Stimulated activated naive B cell treated with anti-CD40 and anti-IgM and Interleukin-4, amounts not matched to agents 10 μg/mL and 1 μg/mL and 100 μg/mL, for 72 hours (primary cell): ENCODE data around the gene ERI2.

Experiments
- ATAC-seq, 2 donors: fragments of 150-1000 bp; cut with Tn5 transposase; replicated peaks; 2 replicates each; pipeline ENCODE4 v1.10.0; 2021; ENCODE audit warnings: moderate library complexity in 1 of 2
- DNase-seq: peaks from one replicate; pipeline ENCODE4 v3.0.0; 2021
- H3K27ac Mint-ChIP-seq: one replicate; pipeline ENCODE4 v1.8.0; 2022; ENCODE audit warnings: mild to moderate bottlenecking, mixed read lengths
- H3K27me3 Mint-ChIP-seq, 2 donors: one replicate each; pipeline ENCODE4 v1.8.0; 2022; ENCODE audit warnings: mixed read lengths in 2 of 2
- H3K36me3 Mint-ChIP-seq, 2 donors: one replicate each; pipeline ENCODE4 v1.8.0; 2022; ENCODE audit warnings: mixed read lengths in 2 of 2, mild to moderate bottlenecking in 1 of 2
- H3K4me1 Mint-ChIP-seq, 2 donors: one replicate each; pipeline ENCODE4 v1.8.0; 2022; ENCODE audit warnings: mixed read lengths in 2 of 2, mild to moderate bottlenecking in 1 of 2
- H3K4me3 Mint-ChIP-seq, 2 donors: one replicate each; pipeline ENCODE4 v1.8.0; 2022; ENCODE audit warnings: mild to moderate bottlenecking in 2 of 2, mixed read lengths in 2 of 2, moderate library complexity in 1 of 2
- H3K9me3 Mint-ChIP-seq, 2 donors: one replicate each; pipeline ENCODE4 v1.8.0; 2022; ENCODE audit warnings: mixed read lengths in 2 of 2, mild to moderate bottlenecking in 1 of 2

Gene ERI2

DNA sequence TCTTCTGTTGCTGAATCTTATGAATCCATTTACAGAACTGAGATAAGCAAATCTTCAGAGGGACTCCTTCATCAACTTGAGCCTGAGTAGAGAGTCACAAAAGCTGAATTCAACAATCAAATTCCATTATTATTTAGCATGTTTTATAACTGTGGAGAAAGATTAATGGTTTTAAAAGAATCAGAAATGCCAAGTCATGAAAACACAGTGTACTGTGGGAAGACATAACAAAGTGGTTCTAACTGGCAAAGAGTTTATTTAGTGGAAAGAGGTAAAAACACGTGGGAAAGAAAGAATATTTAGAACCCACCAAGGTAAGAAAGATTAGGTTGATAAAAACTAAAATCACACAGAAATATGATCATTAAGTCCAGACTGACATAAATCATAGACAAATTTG lies 5.0 kb downstream of the ERI2 start:
- H3K4me3 Mint-ChIP-seq = no peak overlapping the region
- DNase-seq = no peak
- H3K27me3 Mint-ChIP-seq = no peaks in the 10 kb centered on the region
- H3K36me3 Mint-ChIP-seq = peaks cover 2 to 3% of the 10 kb centered on the region in 2 donors
- H3K9me3 Mint-ChIP-seq = no peaks in the 10 kb centered on the region
- H3K27ac Mint-ChIP-seq = no peak overlapping the region
- ATAC-seq = no peak
- H3K4me1 Mint-ChIP-seq = peaks cover 3 to 8% of the 10 kb centered on the region in 2 donors

DNA sequence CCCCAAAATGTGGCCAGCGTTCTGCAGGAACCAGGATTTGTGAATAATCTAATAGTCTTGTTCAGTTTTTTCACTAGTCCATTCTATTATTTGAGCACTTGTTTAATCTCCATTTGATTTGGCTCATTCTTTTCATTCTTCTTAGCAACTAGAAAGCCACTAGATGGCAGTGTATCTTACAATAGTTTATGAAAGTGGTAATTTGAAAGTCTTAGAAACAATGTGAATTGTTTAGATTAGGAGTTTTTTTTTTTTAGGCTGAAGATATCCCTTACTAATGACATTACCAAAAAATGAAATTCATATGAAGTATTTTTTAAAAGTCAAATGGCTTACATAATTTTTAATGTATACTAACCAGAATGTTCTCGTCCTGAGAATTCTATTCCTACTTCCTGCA lies 6.7 kb downstream of the ERI2 start:
- Mint-ChIP-seq H3K4me1 (no peaks in the 10 kb centered on the region), H3K27ac (no peak overlapping the region), H3K4me3 (no peak overlapping the region), H3K36me3 (peaks cover 2 to 3% of the 10 kb centered on the region in 2 donors), H3K9me3 (no peaks in the 10 kb centered on the region), H3K27me3 (no peaks in the 10 kb centered on the region)
- ATAC-seq (no peak), DNase-seq (no peak)

DNA sequence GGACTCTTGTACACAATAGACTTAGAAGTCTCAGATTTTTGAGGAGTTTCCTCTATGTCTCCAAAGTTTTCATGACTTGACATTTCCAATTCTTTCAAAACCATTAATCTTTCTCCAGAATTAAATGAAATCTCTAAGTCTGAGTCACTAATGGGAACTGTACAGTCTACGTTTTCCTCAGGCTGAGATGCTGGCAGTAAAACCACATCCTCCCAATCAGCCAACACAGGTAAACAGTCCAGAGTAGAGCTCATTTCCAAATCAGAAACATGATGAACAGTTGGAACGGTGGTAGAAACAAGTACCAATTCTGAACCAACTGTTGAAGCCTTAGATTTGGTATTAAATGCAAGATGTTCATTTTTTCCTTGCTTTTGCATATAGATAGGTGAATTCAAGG lies 7.9 kb downstream of the ERI2 start:
- DNase-seq (no peak), ATAC-seq (no peak)
- H3K9me3 Mint-ChIP-seq = no peaks in the 10 kb centered on the region
- H3K27ac Mint-ChIP-seq = no peak overlapping the region
- no peaks in the 10 kb centered on the region for H3K4me1 Mint-ChIP-seq
- peaks cover 2 to 3% of the 10 kb centered on the region in 2 donors for H3K36me3 Mint-ChIP-seq
- H3K27me3 Mint-ChIP-seq = no peaks in the 10 kb centered on the region
- no peak overlapping the region for H3K4me3 Mint-ChIP-seq

DNA sequence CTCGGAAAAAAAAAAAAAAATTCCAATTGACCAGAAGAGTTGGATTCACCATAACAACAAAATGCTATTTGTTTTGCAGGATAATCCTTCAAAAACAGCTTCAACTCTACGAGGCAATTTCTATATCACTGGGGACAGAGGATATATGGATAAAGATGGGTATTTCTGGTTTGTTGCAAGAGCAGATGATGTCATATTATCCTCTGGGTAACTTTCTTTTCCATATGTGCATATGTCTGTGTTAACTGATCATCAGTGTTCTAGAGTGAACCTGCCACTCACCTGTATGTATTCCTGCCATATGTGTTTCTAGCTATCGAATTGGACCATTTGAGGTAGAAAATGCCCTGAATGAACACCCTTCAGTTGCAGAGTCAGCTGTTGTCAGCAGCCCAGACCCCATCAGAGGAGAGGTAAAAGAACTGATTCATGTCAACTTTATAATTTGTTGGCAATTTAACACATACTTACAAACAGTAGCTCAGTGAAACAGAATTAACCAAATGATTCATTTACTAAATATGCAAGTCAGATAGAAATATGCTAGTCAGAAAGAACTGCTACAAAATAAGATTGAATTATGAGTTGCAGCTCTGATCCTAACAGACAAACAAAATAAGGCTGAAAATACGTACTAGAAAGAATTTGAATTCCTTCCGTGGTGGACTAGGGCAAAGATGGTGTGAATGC lies 14.2 kb downstream of the ERI2 start:
- no peak overlapping the region for H3K27ac Mint-ChIP-seq
- H3K36me3 Mint-ChIP-seq = peaks cover 0 to 2% of the 10 kb centered on the region in 2 donors
- ATAC-seq = no peak
- no peak for DNase-seq
- no peaks in the 10 kb centered on the region for H3K4me1 Mint-ChIP-seq
- H3K4me3 Mint-ChIP-seq = no peak overlapping the region
- H3K27me3 Mint-ChIP-seq = no peaks in the 10 kb centered on the region
- H3K9me3 Mint-ChIP-seq = no peaks in the 10 kb centered on the region

DNA sequence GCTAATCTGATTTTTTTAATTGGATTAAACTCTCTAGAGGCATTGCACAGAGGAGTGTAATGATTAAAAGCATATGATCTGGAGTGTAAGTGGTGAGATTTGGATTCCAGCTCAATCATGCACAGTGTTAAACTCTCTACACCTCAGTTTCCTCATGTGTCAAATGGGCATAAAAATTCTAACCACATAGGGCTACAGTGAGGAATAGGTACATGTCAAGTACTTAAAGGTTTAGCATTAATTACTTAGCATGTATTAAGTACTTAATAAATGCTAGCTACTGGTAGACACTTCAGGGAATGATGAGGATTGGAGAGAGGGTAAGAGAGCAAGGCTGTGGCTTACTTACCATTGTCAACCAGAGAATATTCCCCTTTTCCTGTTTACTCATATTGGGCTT lies 17.1 kb downstream of the ERI2 start:
- H3K9me3 Mint-ChIP-seq = no peaks in the 10 kb centered on the region
- H3K36me3 Mint-ChIP-seq = no peaks in the 10 kb centered on the region
- no peaks in the 10 kb centered on the region for H3K27me3 Mint-ChIP-seq
- ATAC-seq (no peak), DNase-seq (no peak)
- no peaks in the 10 kb centered on the region for H3K4me1 Mint-ChIP-seq
- no peak overlapping the region for H3K27ac Mint-ChIP-seq
- H3K4me3 Mint-ChIP-seq = no peak overlapping the region

DNA sequence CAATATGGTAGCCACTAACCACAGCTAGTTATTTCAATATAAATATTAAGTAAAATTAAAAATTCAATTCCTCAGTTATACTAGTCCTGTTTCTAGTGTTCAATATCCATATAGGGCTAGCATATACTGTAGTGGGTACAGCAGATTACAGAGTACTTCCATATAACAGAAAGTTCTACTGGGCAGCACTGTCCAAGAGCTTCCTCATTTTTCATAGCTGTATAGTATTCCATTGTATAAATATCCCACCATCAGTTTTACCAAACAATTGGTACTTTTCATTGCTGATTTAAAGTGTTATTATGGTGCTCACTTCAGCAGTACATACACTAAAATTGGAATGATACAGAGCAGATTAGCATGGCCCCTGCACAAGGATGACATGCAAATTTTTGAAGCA lies 22.1 kb downstream of the ERI2 start:
- Mint-ChIP-seq H3K4me3 (no peak overlapping the region), H3K27ac (no peak overlapping the region), H3K27me3 (no peaks in the 10 kb centered on the region), H3K36me3 (no peaks in the 10 kb centered on the region), H3K4me1 (no peaks in the 10 kb centered on the region), H3K9me3 (no peaks in the 10 kb centered on the region)
- no peak for ATAC-seq
- DNase-seq = no peak

DNA sequence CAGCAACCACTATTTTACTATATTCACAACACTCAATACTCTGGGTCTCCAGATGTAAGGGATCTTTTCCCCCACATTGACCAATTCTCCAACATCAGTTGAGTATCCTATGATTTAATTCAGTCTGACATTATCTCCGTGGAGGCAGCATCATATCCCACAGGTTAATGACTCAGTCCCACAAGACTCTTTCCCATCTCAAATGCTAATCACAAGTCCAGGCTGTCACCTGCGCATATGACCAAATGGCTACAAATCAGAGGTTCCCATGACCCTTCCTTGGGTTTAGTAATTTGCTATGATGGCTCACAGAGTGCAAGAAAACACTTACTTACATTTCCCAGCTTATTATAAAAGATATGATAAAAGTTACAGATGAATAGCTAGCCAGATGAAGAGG lies 23.8 kb downstream of the ERI2 start:
- no peak overlapping the region for H3K27ac Mint-ChIP-seq
- H3K27me3 Mint-ChIP-seq = no peaks in the 10 kb centered on the region
- ATAC-seq (no peak), DNase-seq (no peak)
- no peaks in the 10 kb centered on the region for H3K36me3 Mint-ChIP-seq
- H3K4me3 Mint-ChIP-seq = no peak overlapping the region
- no peaks in the 10 kb centered on the region for H3K9me3 Mint-ChIP-seq
- H3K4me1 Mint-ChIP-seq = no peaks in the 10 kb centered on the region

DNA sequence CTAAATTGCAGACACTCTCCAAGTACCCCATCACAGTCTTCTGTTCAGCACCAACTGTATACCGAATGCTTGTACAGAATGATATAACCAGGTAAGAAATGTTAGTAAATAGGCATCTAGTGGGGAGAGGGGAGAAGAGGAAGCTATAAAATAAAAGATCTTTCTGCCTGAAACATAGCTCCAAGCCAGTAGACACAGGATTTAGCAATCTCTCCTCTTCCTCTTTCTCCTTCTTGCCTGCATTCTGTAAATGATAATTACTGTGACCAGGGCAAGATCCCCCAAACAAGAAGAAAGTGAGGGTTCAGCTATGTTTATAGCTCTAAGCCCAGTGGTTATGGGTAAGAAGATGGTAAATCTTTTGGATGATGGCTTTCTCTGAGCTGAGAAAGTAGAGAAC lies 24.6 kb downstream of the ERI2 start:
- Mint-ChIP-seq H3K4me3 (no peak overlapping the region), H3K27ac (no peak overlapping the region), H3K9me3 (no peaks in the 10 kb centered on the region), H3K27me3 (no peaks in the 10 kb centered on the region), H3K4me1 (no peaks in the 10 kb centered on the region), H3K36me3 (no peaks in the 10 kb centered on the region)
- ATAC-seq (no peak), DNase-seq (no peak)

DNA sequence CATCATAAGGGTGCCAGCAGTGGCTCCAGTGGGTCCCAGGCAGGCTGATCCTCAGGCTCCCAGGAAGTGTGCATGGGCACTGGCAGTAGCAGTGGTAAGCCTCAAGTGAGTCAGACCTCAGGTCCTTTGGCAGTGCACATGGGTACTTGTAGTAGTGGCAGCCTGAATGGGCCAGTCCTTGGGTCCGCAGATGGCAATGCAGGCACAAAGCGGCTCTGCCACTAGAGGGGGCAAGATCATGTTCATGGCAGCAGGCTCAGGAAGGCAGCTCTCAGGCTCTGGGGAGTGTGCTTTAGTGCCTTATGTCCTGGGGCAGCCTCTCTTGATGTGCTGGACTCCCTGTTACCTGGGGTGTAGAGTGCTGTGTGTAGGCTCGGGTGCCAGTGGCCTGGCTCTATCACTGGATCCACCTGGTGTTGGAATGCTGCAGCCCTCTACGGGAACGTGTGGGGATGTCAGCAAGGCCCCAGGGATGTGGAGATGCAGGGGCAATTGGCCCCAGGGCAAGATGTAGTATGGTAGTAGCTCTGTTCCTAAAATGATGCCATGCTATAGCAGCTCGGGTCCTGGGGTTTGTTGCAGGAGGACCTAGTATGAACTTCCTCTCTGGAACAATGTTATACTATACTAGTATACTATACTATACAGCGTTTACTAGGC lies 31.4 kb downstream of the ERI2 start:
- H3K9me3 Mint-ChIP-seq = no peaks in the 10 kb centered on the region
- DNase-seq (peak; percentile 32), ATAC-seq (peak; percentile 81 to 84)
- no peaks in the 10 kb centered on the region for H3K27me3 Mint-ChIP-seq
- H3K4me3 Mint-ChIP-seq = no peak overlapping the region
- H3K27ac Mint-ChIP-seq = no peak overlapping the region
- no peaks in the 10 kb centered on the region for H3K36me3 Mint-ChIP-seq
- no peaks in the 10 kb centered on the region for H3K4me1 Mint-ChIP-seq

DNA sequence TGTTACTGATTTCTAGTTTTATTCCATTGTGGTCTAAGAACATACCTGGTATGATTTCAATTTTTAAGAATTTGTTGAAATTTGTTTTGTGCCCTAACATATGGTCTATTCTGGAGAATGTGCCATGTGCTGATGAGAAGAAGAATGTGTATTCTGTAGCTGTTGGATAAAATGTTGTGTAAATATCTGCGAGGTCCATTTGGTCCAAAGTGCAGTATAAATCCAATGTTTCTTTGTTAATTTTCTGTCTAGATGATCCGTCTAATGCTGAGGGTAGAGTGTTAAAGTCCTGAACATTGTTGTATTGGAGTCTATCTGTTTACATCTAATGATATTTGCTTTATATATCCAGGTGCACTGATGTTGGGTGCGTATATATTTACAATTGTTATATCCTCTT lies 32.6 kb downstream of the ERI2 start:
- no peaks in the 10 kb centered on the region for H3K9me3 Mint-ChIP-seq
- no peaks in the 10 kb centered on the region for H3K4me1 Mint-ChIP-seq
- no peak for DNase-seq
- ATAC-seq = no peak
- H3K27ac Mint-ChIP-seq = no peak overlapping the region
- no peak overlapping the region for H3K4me3 Mint-ChIP-seq
- no peaks in the 10 kb centered on the region for H3K36me3 Mint-ChIP-seq
- H3K27me3 Mint-ChIP-seq = no peaks in the 10 kb centered on the region

DNA sequence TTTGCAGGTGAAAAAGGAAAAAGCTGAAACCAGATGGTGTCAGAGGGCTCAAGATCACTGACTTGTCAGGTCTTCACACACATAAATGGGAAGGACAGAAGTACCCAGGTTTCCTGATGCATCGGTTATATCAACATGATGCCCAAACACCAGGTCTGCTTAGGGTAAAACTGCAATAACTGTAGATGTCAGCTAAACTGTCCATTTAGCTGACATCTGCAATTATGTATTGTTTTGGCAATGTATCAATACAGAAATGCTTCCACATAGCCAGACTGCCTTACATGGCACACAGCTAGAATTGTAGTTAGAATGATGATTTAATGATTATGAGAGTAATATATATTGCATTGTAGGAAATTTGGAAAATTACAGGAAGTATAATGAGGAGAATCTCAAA lies 37.5 kb downstream of the ERI2 start:
- peaks cover 0 to 4% of the 10 kb centered on the region in 2 donors for H3K4me1 Mint-ChIP-seq

DNA sequence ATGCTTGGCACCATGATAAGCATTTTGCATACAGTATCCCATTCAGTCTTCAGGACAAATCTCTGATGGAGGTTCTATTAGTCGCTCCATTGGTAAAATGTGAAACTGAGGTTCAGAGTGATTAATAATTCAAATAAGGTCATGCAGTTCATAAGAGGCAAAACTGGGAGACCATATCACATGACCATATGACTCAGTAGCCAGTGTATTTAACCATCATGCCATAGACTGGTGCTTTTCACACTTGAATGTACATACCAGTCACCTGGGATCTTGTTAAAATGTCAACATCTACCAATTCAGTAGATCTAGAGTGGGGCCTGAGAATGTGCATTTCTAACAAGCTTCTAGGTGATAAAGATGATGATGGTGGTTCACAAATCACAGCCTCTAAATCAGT lies 38.2 kb downstream of the ERI2 start:
- Mint-ChIP-seq H3K36me3 (no peaks in the 10 kb centered on the region), H3K4me1 (peaks cover 3 to 9% of the 10 kb centered on the region in 2 donors), H3K4me3 (no peak overlapping the region), H3K27ac (no peak overlapping the region), H3K9me3 (no peaks in the 10 kb centered on the region), H3K27me3 (no peaks in the 10 kb centered on the region)
- no peak for DNase-seq
- no peak for ATAC-seq

More for the DNA sequence above, 37.5 kb downstream of the ERI2 start:
- no peaks in the 10 kb centered on the region for H3K9me3 Mint-ChIP-seq
- no peaks in the 10 kb centered on the region for H3K27me3 Mint-ChIP-seq
- DNase-seq (no peak), ATAC-seq (no peak)
- H3K27ac Mint-ChIP-seq = no peak overlapping the region
- no peak overlapping the region for H3K4me3 Mint-ChIP-seq
- no peaks in the 10 kb centered on the region for H3K36me3 Mint-ChIP-seq

DNA sequence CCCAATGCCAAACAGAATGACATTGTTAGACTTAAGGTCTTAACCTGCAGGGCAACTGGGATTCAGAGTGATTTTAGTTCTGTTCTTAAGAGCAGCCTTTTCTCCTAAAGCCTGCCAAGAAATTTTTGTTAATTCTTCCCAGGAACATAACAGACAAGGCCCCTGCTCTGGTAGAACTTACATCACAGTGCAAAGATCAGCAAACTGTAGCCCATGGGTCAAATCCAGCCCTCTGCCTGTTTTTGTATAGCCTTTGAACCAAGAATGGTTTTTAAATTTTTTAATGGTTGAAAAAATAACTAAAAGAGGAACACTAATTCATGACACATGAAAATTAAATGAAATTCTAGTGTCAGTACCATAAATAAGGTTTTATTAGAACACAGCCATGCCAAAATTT lies 38.7 kb downstream of the ERI2 start:
- Mint-ChIP-seq H3K27me3 (no peaks in the 10 kb centered on the region), H3K9me3 (no peaks in the 10 kb centered on the region), H3K4me1 (peaks cover 7 to 11% of the 10 kb centered on the region in 2 donors), H3K36me3 (no peaks in the 10 kb centered on the region), H3K4me3 (no peak overlapping the region), H3K27ac (no peak overlapping the region)
- ATAC-seq = no peak
- no peak for DNase-seq

DNA sequence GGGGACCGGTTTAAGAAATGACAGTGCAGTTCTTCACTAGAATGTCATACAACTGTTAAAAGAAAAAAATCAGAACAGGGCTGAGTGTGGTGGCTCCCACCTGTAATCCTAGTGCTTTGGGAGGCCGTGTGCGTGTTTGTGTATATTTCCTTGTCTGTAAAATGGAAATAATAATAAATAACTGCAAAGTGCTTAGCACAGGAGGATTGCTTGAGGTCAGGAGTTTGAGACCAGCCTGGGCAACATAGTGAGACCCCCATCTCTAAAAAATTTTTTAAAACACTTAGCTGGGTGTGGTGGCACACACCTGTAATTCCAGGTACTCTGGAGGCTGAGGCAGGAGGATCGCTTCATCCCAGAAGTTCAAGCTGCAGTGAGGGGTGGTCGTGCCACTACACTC lies 40.0 kb downstream of the ERI2 start:
- Mint-ChIP-seq H3K9me3 (peaks cover 0 to 6% of the 10 kb centered on the region in 2 donors), H3K4me1 (peaks cover 7 to 11% of the 10 kb centered on the region in 2 donors), H3K27ac (no peak overlapping the region), H3K36me3 (no peaks in the 10 kb centered on the region), H3K27me3 (no peaks in the 10 kb centered on the region), H3K4me3 (no peak overlapping the region)
- ATAC-seq (no peak), DNase-seq (no peak)

DNA sequence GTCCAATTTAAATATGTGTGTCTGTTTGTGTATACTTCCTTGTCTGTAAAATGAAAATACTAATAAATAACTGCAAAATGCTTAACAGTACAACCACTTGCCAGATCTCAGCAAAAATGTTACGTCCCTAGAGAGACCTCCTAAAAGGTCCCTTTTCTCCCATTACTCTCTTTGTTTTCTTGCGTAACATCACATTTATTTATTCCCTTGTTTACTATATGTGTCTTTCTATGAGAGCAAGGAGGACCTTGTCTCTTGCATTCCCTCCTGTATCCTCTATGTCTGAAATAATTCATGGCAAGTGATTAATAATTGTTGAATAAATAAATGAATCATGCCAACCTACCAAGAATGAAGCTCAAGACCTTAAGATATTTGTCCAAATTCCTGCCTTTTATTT lies 40.5 kb downstream of the ERI2 start:
- DNase-seq (no peak), ATAC-seq (no peak)
- H3K4me1 Mint-ChIP-seq = peaks cover 7 to 11% of the 10 kb centered on the region in 2 donors
- H3K9me3 Mint-ChIP-seq = peaks cover 0 to 6% of the 10 kb centered on the region in 2 donors
- H3K36me3 Mint-ChIP-seq = peaks cover 0 to 3% of the 10 kb centered on the region in 2 donors
- H3K4me3 Mint-ChIP-seq = no peak overlapping the region
- H3K27me3 Mint-ChIP-seq = no peaks in the 10 kb centered on the region
- H3K27ac Mint-ChIP-seq = no peak overlapping the region
